NCI-H69 (cell line): ENCODE measurements around the gene CCDC187.

ENCODE experiments used
- DNase-seq: peaks from one replicate; lab custom pipeline; 2025; lab: John Stamatoyannopoulos, UW

Gene CCDC187

DNA sequence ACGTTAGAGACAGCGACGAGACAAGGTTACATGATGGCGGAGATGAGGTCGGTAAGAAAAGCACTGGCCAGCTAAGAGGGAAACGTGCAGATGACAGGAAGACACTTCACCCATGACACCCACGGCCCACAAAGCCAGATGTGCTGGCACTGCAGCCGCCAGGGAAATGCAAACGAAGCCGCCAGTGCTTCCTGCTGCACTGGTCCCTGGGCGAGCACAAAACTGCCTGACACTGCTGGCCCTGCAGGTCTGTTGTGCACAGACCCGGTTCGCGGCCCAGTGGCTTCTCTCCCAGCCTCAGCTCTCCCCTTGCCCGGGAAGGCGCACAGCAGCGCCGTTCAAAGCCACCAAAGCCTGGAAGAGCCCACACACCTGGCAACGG is 78.5 kb downstream of the CCDC187 start:
- DNase-seq, result no peak

GRCh38 chr9:136223871-136224640 is 79.8 kb downstream of the CCDC187 start:
- no peak for DNase-seq

DNA sequence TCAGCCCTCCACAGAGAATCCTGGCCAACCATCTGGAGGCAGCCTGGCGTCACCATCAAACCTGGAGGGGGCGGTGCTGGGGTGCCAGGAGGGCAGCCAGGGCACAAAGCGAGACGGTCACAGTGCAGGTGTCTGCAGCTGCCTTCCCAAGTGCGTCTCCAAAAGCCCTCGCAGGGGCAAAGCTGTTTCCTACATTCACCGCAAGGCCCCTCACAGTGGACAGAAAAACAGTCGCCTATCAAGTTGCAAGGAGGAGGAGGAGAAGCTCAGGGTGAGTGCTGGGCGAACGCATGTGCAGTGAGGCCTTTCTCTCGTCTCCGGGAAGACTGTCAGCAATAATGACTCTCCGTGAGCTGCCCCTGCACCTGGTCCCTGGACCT is 81.0 kb downstream of the CCDC187 start:
- DNase-seq, result no peak

DNA sequence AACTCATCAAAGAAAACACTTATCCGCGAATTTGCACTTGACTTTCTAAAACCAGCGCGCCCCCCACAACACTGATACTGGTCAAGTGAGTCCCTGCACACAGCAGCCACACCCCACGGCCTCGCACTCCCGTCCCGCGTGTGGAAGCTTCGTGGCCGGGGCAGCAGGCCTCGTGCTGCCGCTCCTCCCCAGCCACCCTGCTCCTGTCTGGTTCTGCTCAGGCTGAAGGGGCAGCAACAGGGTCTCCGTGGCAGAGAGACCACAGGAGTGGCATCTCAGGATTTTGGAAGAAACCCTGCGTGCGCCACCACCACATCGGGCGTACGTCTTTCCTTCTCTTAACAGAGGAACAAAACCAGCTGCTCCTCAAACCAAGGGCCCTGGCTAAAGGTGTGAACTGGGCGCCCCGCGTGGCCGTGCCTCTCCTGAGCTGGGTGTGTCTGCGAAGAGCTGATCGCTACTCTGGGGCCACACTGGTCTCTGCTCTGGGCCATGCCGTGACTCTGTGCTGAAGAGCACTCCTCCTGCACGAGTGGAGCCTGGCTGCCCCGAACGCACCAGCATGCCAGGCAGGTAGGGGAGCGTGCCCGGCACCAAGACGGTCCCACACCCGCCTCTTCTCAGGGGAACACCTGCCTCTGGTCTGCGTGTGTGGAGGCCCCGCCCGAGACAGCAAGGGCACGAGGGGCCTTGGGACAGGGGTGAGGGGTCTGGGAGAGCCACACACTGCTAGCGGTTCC is 81.6 kb downstream of the CCDC187 start:
- DNase-seq, result no peak

- no peak for DNase-seq
Measured at GRCh38 chr9:136220017-136220729, 83.7 kb downstream of the CCDC187 start.

GRCh38 chr9:136219276-136219675 is 84.6 kb downstream of the CCDC187 start:
- no peak for DNase-seq

- DNase-seq, result no peak
Measured at GRCh38 chr9:136218673-136219072, 85.2 kb downstream of the CCDC187 start.

DNA sequence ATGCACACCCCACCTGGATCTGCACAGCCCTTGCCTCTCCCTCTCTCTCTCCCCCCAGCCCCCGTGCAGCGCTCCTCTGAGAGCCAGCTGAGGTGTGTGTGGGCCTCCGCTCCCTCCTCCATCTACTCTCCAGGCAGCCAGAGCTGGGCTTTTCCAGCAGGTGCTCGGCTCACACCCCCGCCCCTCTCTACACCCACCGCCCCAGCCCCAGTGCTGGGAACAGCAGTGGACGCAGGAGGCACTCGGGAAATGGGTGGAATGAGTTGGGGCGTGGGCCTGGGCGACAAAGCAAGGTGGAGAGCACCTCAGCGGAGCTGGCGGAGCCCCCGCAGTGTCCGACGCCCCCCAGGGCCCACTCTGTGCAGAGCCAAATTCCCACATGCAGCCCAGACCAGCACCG is 85.6 kb downstream of the CCDC187 start:
- DNase-seq, result no peak

DNA sequence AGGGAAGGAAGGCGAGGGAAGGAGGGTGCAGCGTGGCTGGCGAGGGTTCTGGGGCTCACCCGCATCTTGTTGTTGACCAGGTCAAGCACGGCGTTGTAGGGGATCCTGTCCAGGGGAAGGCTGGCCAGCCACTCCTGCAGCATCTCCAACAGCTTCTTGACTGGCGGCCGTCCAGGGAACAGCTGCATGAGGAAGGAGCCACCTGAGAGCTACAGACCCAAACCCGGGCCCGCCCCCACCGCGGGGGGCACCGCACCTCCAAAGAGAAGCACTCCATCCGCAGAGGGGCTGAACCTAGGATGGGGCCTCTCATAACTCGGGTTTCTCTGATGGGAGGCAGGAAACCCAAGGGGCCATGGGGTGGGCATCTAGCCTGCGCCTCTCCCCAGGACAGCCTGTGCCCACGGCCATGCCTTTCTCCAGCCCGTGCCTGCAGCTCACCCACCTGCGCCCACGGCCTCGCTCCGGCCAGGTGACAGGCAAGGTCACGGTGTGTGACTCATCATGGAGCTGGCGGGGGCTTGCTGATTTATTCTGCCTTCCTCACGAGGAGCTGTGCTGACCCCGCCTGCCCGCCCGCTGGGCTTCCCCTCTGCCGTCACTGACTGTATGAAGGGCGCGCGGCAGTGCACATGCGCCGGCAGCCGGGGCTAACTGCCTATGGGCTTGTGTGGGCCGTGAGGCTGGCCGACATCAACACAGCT is 87.2 kb downstream of the CCDC187 start:
- DNase-seq, result no peak

- DNase-seq, result no peak
Measured at GRCh38 chr9:136213733-136214132, 90.2 kb downstream of the CCDC187 start.

DNA sequence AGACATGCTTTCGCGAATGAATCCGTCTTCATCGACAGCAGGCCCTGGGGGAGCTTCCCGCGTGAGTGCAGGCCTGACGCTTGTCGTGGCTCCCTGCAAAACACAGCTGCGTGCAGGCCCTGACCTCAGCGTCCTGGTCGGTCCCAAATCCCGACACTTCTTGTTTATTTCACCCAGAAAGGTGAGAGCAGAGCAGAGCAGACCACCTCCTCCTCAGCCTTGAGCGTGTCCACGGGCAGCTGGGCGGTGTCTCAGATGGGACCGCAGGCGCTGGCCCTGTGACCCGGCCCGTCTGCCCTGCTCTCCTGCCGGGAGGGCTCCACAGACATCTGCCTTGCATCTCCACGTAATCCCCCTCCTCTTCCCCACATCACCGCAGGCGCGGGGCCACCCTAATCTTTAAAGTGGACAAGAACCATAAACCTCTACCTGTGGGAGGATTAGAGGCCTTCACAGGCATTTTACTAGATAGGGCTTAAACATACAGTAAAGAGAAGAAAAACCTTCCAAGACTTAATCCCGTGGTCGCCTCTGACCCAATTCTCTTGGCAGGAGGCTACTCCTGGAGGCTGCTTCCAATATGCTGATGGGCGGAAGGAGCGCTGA is 91.4 kb downstream of the CCDC187 start:
- DNase-seq, result no peak

DNA sequence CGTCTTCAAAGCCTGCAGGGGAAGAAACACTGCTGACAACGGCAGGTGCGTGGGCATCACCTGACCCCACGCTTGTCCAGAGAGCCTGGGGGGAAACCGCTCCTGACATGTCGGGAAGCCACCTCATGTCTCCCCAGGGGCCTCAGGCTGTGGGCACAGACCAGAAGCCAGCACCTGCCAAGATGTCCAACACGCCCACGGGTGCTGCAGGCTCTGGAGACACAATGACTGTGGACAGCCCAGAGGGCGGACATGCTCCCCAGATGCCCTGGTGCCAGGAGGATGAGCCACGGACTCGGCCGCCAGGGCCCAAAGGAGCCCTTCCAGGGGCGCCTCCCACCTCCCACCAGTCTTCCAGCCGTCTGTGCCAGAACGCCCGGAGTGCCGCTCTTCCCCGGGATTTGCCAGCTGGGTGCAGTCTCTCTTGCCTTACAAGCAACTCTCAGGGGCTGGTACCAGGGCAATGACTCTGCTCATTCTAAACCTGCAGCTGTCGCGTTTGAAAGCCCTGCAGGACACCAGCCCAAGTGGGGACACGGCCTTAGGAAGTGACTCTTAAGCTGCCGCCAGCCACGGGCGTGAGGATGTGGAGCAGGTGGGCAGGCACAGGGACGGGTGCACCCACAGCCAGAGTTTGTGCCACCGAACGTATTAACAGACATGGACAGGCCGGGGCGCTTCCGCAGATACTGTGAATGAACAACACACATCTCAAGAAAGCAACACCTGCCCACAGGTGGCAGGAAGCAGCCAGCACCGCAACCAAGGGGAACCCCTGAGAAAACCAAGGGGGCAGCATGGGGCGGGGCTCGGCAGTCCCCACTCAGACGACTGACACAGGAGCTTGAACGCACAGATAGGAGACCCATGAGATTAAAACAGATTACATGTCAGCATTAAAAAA is 92.2 kb downstream of the CCDC187 start:
- no peak for DNase-seq

DNA sequence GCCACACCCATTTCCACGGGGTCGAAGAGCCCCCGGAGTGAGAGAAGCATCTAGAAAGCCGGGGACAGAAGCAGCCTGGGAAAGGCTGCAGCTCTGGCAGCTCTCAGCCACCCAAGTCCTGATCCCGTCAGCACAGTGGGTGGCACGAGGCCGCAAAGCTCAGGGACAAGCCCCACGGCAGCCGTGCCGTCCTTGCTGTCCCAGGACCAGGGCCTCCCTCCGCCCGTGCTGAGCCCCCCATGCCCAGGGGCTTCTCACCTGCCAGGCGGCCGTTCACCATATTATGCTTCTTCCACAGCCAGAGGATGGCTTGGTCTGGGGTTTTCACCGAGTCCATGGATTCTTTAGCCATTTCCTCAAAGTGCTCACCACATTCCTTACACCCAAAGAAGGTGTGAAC is 92.9 kb downstream of the CCDC187 start:
- DNase-seq, result no peak

DNA sequence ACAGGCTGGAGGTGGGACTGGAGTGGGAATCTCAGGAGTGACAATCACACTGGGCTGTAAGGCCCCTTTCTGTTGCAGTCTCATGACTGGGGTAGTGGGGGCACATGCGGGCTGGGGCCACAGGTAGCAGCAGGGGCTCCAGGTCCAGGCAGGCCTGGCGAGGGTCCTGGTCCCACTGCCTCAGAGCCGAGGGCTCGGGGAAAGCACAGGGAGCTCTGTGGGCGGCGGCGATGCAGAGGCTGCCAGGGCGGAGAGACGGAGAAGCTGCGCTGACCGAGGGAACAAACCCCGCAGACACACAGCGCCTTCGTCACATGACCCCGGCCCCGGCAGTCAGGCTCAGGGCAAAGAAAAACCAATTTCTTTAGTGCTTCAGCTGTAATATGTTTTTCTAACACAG is 93.6 kb downstream of the CCDC187 start:
- DNase-seq, result no peak

DNA sequence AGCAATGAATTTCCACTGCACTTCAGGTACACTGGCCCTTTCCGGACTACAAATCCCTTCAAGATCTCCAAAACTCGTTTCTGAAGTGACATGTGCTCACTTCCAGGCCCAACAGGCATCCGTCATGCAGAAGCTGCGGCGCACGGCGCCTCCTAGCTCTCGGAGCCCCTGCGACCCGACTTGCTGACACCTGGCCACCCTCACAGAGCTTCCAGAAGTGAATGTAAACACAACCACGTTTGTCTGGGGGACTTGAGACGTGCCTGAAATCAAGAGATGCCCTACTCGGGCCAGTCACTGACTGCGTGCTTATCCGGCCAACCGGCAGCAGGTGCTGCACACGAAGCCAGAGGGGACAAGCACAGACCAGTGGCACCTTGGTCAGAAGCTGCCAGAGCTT is 94.1 kb downstream of the CCDC187 start:
- DNase-seq, result no peak

GRCh38 chr9:136209232-136209631 is 94.7 kb downstream of the CCDC187 start:
- DNase-seq, result no peak

DNA sequence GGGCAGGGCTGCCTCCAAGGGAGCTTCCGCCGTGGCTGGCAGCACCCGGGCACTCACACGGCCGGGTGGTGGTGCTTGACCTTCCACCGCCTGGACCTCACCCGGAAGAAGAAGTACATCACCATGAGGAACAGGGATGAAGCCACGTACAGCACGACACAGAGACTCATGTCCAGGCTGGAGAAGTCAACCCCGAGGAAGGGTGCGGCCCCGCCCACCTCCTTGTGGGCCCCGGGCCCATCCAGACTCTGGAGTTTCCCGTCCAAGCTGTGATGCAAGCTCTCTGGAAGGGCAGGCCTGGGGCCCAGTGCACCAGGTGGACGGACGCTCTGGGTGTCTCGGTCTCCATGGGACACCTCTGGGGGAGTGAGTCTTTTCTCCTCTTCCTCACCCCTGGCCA is 95.2 kb downstream of the CCDC187 start:
- no peak for DNase-seq

GRCh38 chr9:136207616-136208015 is 96.3 kb downstream of the CCDC187 start:
- no peak for DNase-seq

GRCh38 chr9:136206602-136207275 is 97.2 kb downstream of the CCDC187 start:
- DNase-seq, result no peak

GRCh38 chr9:136205707-136205992 is 98.2 kb downstream of the CCDC187 start:
- DNase-seq, result no peak
